Psoas muscle (tissue), 8 donors: Measurements from ENCODE around the gene BICDL2. TPM values are rescaled to one million over a fixed set of nuclear protein-coding genes. Genes with fewer than 3 reads are reported as not detected.

Experiments
- ATAC-seq, 4 donors: fragments of 200-7000 bp; cut with Tn5 transposase; one replicate each; pipeline ENCODE4 v1.9.1; 2020; ENCODE audit warnings: moderate library complexity in 3 of 4, mild to moderate bottlenecking in 2 of 4
- DNase-seq, 2 donors: peaks; one replicate each; pipeline ENCODE4 v3.0.0-alpha.2; 2020
- H3K27ac ChIP-seq: fragments of 200-600 bp; one replicate; pipeline ENCODE4 v1.8.0; 2022
- H3K27me3 ChIP-seq, 3 donors: fragments of 200-600 bp in 1 of 3; one replicate each; pipeline versions ENCODE4 v1.6.1 to v1.8.0; 2013 to 2022; ENCODE audit warnings: low read length in 2 of 3, mild to moderate bottlenecking in 2 of 3, moderate library complexity in 1 of 3; ENCODE audit not compliant: insufficient read depth in 3 of 3
- H3K36me3 ChIP-seq, 2 donors: fragments of 200-600 bp in 1 of 2; one replicate each; pipeline versions ENCODE4 v1.6.1 to v1.8.0; 2013 to 2022; ENCODE audit warnings: low read depth in 1 of 2, mild to moderate bottlenecking in 1 of 2, moderate library complexity in 1 of 2; ENCODE audit not compliant: insufficient read depth in 1 of 2
- H3K4me1 ChIP-seq: fragments of 200-600 bp; one replicate; pipeline ENCODE4 v1.8.0; 2022
- H3K4me3 ChIP-seq: fragments of 200-600 bp; one replicate; pipeline ENCODE4 v1.8.0; 2022; ENCODE audit warnings: mild to moderate bottlenecking
- H3K9me3 ChIP-seq: fragments of 200-600 bp; one replicate; pipeline ENCODE4 v1.8.0; 2022
- WGBS, 3 donors: extraction: QIAGEN DNeasy Blood & Tissue Kit; methylation state at CpG; one replicate each; pipeline versions ENCODE4 v1.1.6 to v1.1.7; 2013; 5-methylcytosine and 5-hydroxymethylcytosine counted together
- intact Hi-C, 2 donors: fragments of 100-400 bp; cut with DNase I; formaldehyde crosslinking; loops; one replicate each; pipeline versions ENCODE4 v1.11.0 to v1.14.2; 2022
- polyA plus RNA-seq, 3 donors: library from polyadenylated mRNA; stranded (reverse); fragments of 200-250 nt; gene quantifications; one replicate each; pipeline ENCODE4 v1.2.3, GENCODE V29; 2013
- total RNA-seq, 4 donors: library from RNA; stranded (reverse); fragmentation: NEBNext Ultra II Directional in 2 of 4; extraction: Animal tissue kit (Norgen Biotek cat#: 25700) in 2 of 4; gene quantifications; one replicate each; pipeline versions ENCODE4 v1.2.1 to v1.2.4, GENCODE V29; 2021 to 2023
- TF ChIP-seq, protein P1 (sequence below): fragments of 200-600 bp; IDR thresholded peaks from one replicate; pipeline ENCODE4 v1.8.0; 2022; ENCODE audit warnings: antibody characterized with exemption
- donor health status: healthy with polysubstance abuse.
- donor health status: DM: no; HTN: no; CAD: no; lungs with moderate emphysema.
- donor health status: Bipolar disorder and iron deficiency.
- donor health status: healthy.
- donor health status: DM: yes; HTN: yes; CAD: no.
- donor health status: DM: no; HTN: no; CAD: no.
- donor health status: DM: no; HTN: no; CAD: no.
- donor health status: DM: yes; HTN: yes; CAD: no.

BICDL2 gene
- total and polyA plus RNA-seq, 7 donors: 0.01 to 0.18 TPM; not detected in 5

- intact Hi-C loops: no loop called here
These were observed 2.2 kb upstream of the BICDL2 start for GRCh38 chr16:3038896-3039295.

GRCh38 chr16:3038256-3038655 is 1.5 kb upstream of the BICDL2 start:
- Histone ChIP-seq H3K9me3 (no peaks in the 10 kb centered on the region), H3K27ac (no peak overlapping the region), H3K27me3 (peaks cover 0 to 80% (median 31%) of the 10 kb centered on the region in 3 donors), H3K4me1 (no peaks in the 10 kb centered on the region), H3K36me3 (no peaks in the 10 kb centered on the region), H3K4me3 (no peak overlapping the region)
- TF ChIP-seq, protein P1, sequence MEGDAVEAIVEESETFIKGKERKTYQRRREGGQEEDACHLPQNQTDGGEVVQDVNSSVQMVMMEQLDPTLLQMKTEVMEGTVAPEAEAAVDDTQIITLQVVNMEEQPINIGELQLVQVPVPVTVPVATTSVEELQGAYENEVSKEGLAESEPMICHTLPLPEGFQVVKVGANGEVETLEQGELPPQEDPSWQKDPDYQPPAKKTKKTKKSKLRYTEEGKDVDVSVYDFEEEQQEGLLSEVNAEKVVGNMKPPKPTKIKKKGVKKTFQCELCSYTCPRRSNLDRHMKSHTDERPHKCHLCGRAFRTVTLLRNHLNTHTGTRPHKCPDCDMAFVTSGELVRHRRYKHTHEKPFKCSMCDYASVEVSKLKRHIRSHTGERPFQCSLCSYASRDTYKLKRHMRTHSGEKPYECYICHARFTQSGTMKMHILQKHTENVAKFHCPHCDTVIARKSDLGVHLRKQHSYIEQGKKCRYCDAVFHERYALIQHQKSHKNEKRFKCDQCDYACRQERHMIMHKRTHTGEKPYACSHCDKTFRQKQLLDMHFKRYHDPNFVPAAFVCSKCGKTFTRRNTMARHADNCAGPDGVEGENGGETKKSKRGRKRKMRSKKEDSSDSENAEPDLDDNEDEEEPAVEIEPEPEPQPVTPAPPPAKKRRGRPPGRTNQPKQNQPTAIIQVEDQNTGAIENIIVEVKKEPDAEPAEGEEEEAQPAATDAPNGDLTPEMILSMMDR: no peak
- intact Hi-C loops: no loop called here
- DNase-seq (no peak), ATAC-seq (no peak)
- WGBS, 3 donors: 32 to 42% (median 38%) methylated on average over 11 of the region's 11 CpGs

More at GRCh38 chr16:3038896-3039295, 2.2 kb upstream of the BICDL2 start:
- Histone ChIP-seq H3K27ac (no peak overlapping the region), H3K4me3 (no peak overlapping the region), H3K27me3 (peaks cover 0 to 77% (median 37%) of the 10 kb centered on the region in 3 donors), H3K9me3 (no peaks in the 10 kb centered on the region), H3K4me1 (no peaks in the 10 kb centered on the region), H3K36me3 (no peaks in the 10 kb centered on the region)
- no peak for ATAC-seq
- WGBS, 3 donors: 76 to 81% (median 78%) methylated on average over 5 of the region's 5 CpGs
- no peak for DNase-seq
- TF ChIP-seq, protein P1: no peak

GRCh38 chr16:3035972-3036725 is 595 bp downstream of the BICDL2 start:
- Histone ChIP-seq H3K36me3 (no peaks in the 10 kb centered on the region), H3K4me3 (no peak overlapping the region), H3K27me3 (peaks cover 0 to 79% (median 27%) of the 10 kb centered on the region in 3 donors), H3K4me1 (no peaks in the 10 kb centered on the region), H3K9me3 (no peaks in the 10 kb centered on the region), H3K27ac (no peak overlapping the region)
- intact Hi-C loops: no loop called here
- DNase-seq (no peak), ATAC-seq (no peak)
- TF ChIP-seq, protein P1: no peak
- WGBS, 3 donors: 2 to 3% (median 3%) methylated on average over 19 to 40 of the region's 40 CpGs

- no peak overlapping the region for H3K4me3 ChIP-seq
- H3K9me3 ChIP-seq: no peaks in the 10 kb centered on the region
- ATAC-seq: no peak
- TF ChIP-seq, protein P1: no peak
- no peak overlapping the region for H3K27ac ChIP-seq
- H3K36me3 ChIP-seq: no peaks in the 10 kb centered on the region
- DNase-seq: no peak
- intact Hi-C loops: no loop called here
- H3K27me3 ChIP-seq: peaks cover 0 to 87% (median 31%) of the 10 kb centered on the region in 3 donors
- 32 to 37% (median 33%) methylated on average over 16 to 19 of the region's 19 CpGs for WGBS, 3 donors
- no peaks in the 10 kb centered on the region for H3K4me1 ChIP-seq
These were observed 1.3 kb downstream of the BICDL2 start for GRCh38 chr16:3035289-3035971.
